ENCODE measurements around the gene TBL3. TPM values are rescaled to one million over a fixed set of nuclear protein-coding genes. Genes with fewer than 3 reads are reported as not detected.

The TBL3 gene
- total RNA-seq, 1 experiment from 2014 or later, result 42.4 TPM

DNA sequence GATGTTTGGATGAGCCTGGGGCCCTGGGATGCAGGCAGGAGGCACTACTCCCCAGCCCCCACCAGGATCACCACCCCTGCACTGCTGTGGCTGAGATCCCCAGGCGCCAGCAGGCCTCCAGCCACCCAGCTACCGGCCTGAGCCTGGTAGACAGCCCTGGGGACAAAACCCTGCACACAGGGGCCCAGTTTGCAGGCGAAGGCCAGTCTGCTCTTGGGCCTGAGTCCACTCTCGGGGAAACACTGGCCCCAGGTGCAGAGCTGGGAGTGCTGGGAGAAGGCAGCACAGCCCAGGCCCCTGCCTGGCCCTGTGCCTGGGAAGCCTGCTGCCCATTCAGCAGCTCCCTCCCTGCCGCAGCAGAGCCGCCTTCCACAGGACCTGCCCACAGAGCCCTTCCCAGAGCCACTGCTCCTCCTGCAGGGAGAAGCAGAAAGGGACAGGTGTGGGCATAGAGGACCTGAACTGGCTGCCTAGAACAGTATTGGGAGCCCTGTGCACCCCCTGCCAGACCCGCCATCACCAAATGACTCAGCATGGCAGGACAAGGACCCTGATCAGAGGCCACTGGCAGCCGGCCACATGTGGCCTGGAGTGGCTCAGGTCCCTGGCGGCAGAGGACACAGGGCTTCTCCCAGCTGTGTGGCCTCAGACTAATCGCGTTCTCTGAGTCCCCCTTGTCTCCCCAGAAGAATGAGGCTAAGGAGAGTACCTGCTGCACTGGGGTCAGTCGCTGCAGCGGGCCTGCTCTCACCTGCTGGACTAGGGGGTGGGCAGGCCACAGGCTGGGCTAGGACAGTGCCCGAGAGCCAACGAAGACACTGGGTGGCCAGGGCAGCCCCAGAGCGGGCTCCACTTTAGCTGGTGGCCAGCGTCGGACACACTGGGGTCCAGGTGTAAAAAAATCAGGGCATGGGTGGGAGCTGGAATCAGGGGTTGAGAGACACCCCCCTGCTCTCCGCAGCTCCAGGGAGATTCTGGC, 39.5 kb upstream of the TBL3 start:
- Histone ChIP-seq H3K4me1 (ENCODE audit: control insufficient read depth, insufficient read depth, low read length) (peaks cover 8% of the 10 kb centered on the region), H3K36me3 (ENCODE audit: control insufficient read depth, insufficient read depth, low read length) (no peaks in the 10 kb centered on the region), H3K27ac (ENCODE audit: low read length) (no peak overlapping the region), H3K9me3 (ENCODE audit: control insufficient read depth, insufficient read depth, low read depth, low read length) (no peaks in the 10 kb centered on the region), H3K27me3 (ENCODE audit: control insufficient read depth, insufficient read depth, low read length) (no peaks in the 10 kb centered on the region), H3K4me3 (ENCODE audit: low read depth in 2 of 2, low read length in 2 of 2) (no peak overlapping the region)
- DNase-seq (ENCODE audit: low read depth, low spot score), result no peak
- TF ChIP-seq, protein P1, sequence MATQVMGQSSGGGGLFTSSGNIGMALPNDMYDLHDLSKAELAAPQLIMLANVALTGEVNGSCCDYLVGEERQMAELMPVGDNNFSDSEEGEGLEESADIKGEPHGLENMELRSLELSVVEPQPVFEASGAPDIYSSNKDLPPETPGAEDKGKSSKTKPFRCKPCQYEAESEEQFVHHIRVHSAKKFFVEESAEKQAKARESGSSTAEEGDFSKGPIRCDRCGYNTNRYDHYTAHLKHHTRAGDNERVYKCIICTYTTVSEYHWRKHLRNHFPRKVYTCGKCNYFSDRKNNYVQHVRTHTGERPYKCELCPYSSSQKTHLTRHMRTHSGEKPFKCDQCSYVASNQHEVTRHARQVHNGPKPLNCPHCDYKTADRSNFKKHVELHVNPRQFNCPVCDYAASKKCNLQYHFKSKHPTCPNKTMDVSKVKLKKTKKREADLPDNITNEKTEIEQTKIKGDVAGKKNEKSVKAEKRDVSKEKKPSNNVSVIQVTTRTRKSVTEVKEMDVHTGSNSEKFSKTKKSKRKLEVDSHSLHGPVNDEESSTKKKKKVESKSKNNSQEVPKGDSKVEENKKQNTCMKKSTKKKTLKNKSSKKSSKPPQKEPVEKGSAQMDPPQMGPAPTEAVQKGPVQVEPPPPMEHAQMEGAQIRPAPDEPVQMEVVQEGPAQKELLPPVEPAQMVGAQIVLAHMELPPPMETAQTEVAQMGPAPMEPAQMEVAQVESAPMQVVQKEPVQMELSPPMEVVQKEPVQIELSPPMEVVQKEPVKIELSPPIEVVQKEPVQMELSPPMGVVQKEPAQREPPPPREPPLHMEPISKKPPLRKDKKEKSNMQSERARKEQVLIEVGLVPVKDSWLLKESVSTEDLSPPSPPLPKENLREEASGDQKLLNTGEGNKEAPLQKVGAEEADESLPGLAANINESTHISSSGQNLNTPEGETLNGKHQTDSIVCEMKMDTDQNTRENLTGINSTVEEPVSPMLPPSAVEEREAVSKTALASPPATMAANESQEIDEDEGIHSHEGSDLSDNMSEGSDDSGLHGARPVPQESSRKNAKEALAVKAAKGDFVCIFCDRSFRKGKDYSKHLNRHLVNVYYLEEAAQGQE (IDR thresholded peaks at IDR 0.05; ENCODE audit: insufficient read depth in 1 of 2, low read depth in 2 of 2, low read length in 1 of 2), result no peak
- TF ChIP-seq POLR2AphosphoS5 (IDR thresholded peaks at IDR 0.05; ENCODE audit: low read depth, low read length) (no peak), TCF7L2 (IDR thresholded peaks at IDR 0.05; ENCODE audit: low read depth, low read length) (no peak), SIN3A (IDR thresholded peaks at IDR 0.05; ENCODE audit: borderline replicate concordance, insufficient read depth, low read depth, low read length) (no peak)
- TF ChIP-seq, protein P2, sequence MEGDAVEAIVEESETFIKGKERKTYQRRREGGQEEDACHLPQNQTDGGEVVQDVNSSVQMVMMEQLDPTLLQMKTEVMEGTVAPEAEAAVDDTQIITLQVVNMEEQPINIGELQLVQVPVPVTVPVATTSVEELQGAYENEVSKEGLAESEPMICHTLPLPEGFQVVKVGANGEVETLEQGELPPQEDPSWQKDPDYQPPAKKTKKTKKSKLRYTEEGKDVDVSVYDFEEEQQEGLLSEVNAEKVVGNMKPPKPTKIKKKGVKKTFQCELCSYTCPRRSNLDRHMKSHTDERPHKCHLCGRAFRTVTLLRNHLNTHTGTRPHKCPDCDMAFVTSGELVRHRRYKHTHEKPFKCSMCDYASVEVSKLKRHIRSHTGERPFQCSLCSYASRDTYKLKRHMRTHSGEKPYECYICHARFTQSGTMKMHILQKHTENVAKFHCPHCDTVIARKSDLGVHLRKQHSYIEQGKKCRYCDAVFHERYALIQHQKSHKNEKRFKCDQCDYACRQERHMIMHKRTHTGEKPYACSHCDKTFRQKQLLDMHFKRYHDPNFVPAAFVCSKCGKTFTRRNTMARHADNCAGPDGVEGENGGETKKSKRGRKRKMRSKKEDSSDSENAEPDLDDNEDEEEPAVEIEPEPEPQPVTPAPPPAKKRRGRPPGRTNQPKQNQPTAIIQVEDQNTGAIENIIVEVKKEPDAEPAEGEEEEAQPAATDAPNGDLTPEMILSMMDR (IDR thresholded peaks at IDR 0.05), result peak; percentile 76
- POLR2A ChIA-PET, result interaction anchor here (0.5 kb wide), 1 partner anchor 102 kb away, joined by 3 read pairs; no protein-coding TSS in a partner anchor
- CTCF ChIA-PET, result interaction anchor here (0.5 to 0.8 kb wide), 5 partner anchors 50 to 74 kb away, joined by 3 to 6 read pairs (median 3); no protein-coding TSS in a partner anchor
- ATAC-seq, result peak; percentile 77
- in situ Hi-C loops (cut with HindIII; ENCODE audit: low pct_unique_long_range_greater_than_20kb, low sequenced_read_pairs), result no loop called here
- intact Hi-C loops (cut with micrococcal nuclease; ENCODE audit: unreplicated experiment), result loop anchor here (5.0 kb wide), 1 partner anchor 70 kb away; no protein-coding TSS in a partner anchor
- no TSS peak for BruUV-seq (replicated peaks)

DNA sequence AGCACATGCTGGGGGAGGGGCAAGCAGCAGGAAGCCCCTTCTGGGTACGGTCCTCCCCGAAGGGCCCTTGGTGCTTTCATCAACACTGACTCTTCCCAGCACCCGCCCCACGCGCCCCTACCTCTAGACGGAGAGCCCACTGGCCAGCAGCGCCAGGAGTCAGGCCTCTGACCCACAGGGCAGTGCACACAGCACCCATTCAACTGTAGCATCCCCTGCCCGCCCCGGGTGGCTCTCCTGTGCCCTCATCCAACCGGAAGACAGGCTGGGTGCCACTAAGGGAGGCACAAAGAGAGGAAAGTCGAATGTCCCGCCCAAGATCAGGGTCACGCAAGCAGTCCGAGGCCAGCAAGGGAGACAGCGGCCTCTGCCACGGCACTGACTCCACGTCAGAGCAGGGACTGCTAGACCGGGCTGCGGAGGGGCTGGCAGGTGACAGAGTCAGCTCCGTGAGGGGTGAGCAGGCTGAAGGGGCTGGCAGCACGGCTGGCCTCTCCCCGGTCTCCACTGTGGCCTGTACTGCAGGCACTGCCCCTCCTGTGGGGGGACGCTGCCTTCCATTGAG, 38.7 kb upstream of the TBL3 start:
- no peaks in the 10 kb centered on the region for H3K27me3 ChIP-seq (ENCODE audit: control insufficient read depth, insufficient read depth, low read length)
- no peak for DNase-seq (ENCODE audit: low read depth, low spot score)
- no peak for ATAC-seq
- no TSS peak for BruUV-seq (replicated peaks)
- intact Hi-C loops (cut with micrococcal nuclease; ENCODE audit: unreplicated experiment), result loop anchor here (5.0 kb wide), 1 partner anchor 71 kb away; no protein-coding TSS in a partner anchor
- no peaks in the 10 kb centered on the region for H3K9me3 ChIP-seq (ENCODE audit: control insufficient read depth, insufficient read depth, low read depth, low read length)
- CTCF ChIA-PET, result no interaction called here
- POLR2A ChIA-PET, result no interaction called here
- no peak overlapping the region for H3K4me3 ChIP-seq (ENCODE audit: low read depth in 2 of 2, low read length in 2 of 2)
- H3K27ac ChIP-seq (ENCODE audit: low read length), result no peak overlapping the region
- no peaks in the 10 kb centered on the region for H3K36me3 ChIP-seq (ENCODE audit: control insufficient read depth, insufficient read depth, low read length)
- in situ Hi-C loops (cut with HindIII; ENCODE audit: low pct_unique_long_range_greater_than_20kb, low sequenced_read_pairs), result no loop called here
- peaks cover 8% of the 10 kb centered on the region for H3K4me1 ChIP-seq (ENCODE audit: control insufficient read depth, insufficient read depth, low read length)
- TF ChIP-seq SIN3A (IDR thresholded peaks at IDR 0.05; ENCODE audit: borderline replicate concordance, insufficient read depth, low read depth, low read length) (no peak), POLR2AphosphoS5 (IDR thresholded peaks at IDR 0.05; ENCODE audit: low read depth, low read length) (no peak), TCF7L2 (IDR thresholded peaks at IDR 0.05; ENCODE audit: low read depth, low read length) (no peak)
- TF ChIP-seq, protein P2 (IDR thresholded peaks at IDR 0.05), result no peak
- TF ChIP-seq, protein P1 (IDR thresholded peaks at IDR 0.05; ENCODE audit: insufficient read depth in 1 of 2, low read depth in 2 of 2, low read length in 1 of 2), result no peak
